Choroid plexus epithelial cell (primary cell): ENCODE results near the gene NLGN1.

ENCODE experiments used
- DNase-seq: peaks from one replicate; pipeline ENCODE4 v3.0.0-alpha.2; 2010; ENCODE audit warnings: low read depth
- H3K4me3 ChIP-seq: 2 replicates; pipeline ENCODE4 v1.5.1; 2011; ENCODE audit warnings: low read depth, mild to moderate bottlenecking, control low read depth, low read length, moderate library complexity
- TF ChIP-seq, protein P1 (sequence below): conservative IDR thresholded peaks from 2 replicates; pipeline ENCODE4 v1.5.1; 2011; ENCODE audit warnings: low read depth, mild to moderate bottlenecking, control low read depth, inconsistent platforms, low read length, moderate library complexity

The NLGN1 gene

DNA sequence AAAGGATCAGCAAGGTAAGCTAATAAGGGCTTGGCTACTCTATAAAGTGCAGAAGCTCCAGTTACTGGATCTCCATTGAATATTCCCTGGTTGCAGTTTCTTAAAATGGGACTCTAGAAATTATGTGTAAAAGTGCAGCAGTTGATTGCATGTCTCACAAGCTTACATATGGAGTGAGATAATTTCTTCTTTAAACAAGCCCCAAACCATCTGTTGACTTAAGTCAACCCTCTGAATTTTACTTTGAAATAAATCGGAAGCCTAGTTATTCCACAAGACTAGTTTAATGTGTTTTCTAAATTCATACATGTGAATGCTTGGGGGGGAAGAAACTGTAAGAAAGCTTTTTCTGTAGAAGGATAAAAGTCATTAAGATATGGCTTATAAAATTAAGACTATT lies 664.2 kb downstream of the NLGN1 start:
- H3K4me3 ChIP-seq, result no peak overlapping the region
- TF ChIP-seq, protein P1, sequence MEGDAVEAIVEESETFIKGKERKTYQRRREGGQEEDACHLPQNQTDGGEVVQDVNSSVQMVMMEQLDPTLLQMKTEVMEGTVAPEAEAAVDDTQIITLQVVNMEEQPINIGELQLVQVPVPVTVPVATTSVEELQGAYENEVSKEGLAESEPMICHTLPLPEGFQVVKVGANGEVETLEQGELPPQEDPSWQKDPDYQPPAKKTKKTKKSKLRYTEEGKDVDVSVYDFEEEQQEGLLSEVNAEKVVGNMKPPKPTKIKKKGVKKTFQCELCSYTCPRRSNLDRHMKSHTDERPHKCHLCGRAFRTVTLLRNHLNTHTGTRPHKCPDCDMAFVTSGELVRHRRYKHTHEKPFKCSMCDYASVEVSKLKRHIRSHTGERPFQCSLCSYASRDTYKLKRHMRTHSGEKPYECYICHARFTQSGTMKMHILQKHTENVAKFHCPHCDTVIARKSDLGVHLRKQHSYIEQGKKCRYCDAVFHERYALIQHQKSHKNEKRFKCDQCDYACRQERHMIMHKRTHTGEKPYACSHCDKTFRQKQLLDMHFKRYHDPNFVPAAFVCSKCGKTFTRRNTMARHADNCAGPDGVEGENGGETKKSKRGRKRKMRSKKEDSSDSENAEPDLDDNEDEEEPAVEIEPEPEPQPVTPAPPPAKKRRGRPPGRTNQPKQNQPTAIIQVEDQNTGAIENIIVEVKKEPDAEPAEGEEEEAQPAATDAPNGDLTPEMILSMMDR, result no peak
- DNase-seq, result no peak

DNA sequence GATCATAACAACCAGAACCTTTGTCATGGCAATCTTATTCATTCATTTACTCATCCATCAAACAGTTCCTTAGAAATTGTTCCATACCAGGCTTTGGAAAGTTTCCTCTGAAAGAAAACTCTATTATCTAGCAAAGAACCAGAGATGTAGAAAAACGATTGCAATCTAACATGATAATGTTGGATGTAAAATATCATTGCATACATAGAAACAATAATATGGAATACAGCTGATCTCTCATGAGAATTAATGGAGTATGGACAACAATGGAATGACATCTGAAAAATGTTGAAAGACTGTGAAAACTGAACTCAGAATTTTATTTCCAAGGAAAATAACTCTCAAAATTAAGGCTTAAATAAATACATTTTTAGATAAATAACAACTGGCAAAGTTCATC lies 665.4 kb downstream of the NLGN1 start:
- H3K4me3 ChIP-seq, result no peak overlapping the region
- DNase-seq, result no peak
- TF ChIP-seq, protein P1, result no peak

DNA sequence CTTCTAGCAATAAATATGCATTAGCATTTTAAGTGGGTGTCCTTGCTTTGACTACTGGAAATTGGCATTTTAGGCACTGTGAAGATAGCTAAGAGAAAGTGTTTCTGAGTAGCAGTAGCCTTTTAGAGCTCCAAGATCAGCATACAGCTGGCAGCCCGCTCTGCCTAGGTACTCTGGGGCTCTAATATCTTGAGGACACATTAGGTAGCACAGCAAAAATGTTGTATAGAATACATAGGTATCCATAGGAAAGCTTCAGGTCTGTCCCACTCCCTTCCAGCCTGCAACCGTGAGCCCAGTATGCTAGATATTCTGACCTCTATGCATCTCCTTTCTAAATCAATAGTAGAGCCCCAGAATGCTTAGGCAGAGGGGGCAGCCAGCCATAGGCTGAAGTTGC lies 670.5 kb downstream of the NLGN1 start:
- TF ChIP-seq, protein P1, result no peak
- no peak for DNase-seq
- no peak overlapping the region for H3K4me3 ChIP-seq

DNA sequence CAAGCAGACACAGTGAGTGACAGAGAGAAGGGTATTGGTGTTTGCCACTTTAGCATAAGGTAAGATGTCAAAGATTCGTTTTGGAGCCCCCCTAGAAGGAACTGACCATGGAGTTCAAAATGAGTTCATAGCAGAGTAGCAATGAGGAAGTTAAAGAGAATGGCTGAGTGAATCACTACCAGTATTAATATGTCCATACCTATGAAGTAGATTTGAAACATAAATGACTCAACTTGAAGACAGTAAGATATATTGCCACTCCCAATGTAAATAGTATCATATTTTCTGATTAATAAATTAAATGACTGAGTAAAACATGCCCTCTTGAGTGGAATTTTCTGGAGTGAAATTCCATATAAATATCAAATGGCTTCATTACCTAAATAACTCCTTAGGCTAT lies 675.1 kb downstream of the NLGN1 start:
- no peak for DNase-seq

DNA sequence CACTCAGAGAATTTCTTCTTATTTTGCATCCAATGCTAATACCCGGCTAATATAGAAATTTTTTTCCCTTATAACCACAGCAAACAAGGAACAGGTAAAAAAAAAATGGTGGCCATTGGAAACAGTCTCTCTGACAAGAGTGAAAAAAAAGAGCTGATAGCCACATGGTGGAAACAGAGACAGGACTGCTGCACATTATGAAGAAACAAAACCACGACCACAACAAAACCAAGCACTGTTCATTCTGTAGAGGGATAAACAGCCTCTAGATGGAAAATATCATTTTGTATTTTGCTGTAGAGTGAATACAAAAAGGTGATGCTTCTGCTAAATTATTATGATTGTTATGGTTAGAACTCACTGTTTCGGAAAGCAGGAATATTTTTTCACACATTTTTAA lies 686.2 kb downstream of the NLGN1 start:
- H3K4me3 ChIP-seq, result no peak overlapping the region

More for the DNA sequence above, 675.1 kb downstream of the NLGN1 start:
- TF ChIP-seq, protein P1, result no peak
- no peak overlapping the region for H3K4me3 ChIP-seq

DNA sequence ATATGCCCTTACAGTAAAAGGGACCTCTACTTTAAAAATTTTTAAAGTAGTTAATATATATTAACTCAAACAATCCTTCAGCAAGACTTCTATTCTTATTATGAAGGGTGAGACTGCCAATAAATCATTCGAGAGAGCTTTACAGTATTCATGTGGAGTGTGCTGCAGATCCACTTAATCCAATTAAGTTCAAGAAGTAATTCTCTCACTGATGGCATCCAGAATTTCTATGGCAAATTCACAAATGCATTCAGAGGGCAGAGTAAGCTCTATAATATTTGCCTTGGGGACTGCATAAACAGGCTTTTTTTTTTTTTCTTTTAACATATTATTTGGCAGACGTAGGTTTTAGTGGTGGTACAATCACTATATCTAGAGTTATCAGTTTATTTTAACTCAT lies 692.0 kb downstream of the NLGN1 start:
- TF ChIP-seq, protein P1, result no peak
- no peak for DNase-seq
- no peak overlapping the region for H3K4me3 ChIP-seq

More for the DNA sequence above, 686.2 kb downstream of the NLGN1 start:
- TF ChIP-seq, protein P1, result no peak
- DNase-seq, result no peak

DNA sequence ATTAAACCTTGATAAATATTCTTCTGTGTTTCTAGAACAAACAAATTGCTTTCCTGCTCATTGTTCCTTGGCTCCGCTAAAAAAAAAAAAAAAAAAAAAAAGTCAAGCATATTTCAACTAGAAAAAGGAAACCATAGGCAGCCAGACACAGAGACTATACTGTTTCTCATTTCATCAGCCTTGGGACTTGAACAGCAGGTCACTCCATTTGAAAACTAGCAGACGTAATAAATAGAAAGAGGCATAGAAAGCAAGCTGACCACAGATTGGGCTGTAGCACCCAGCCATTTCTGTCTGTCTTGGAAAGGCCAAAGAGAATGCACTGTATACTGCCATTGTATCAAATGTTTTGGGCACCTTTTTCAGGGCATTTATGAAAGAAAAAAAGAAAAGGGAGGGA lies 697.1 kb downstream of the NLGN1 start:
- TF ChIP-seq, protein P1, result no peak
- DNase-seq, result no peak
- no peak overlapping the region for H3K4me3 ChIP-seq
